NCI-H2029 (cell line): ENCODE results near the gene VIL1.

ENCODE experiments used
- DNase-seq: peaks from one replicate; lab custom pipeline; 2025; lab: John Stamatoyannopoulos, UW

VIL1 gene

DNA sequence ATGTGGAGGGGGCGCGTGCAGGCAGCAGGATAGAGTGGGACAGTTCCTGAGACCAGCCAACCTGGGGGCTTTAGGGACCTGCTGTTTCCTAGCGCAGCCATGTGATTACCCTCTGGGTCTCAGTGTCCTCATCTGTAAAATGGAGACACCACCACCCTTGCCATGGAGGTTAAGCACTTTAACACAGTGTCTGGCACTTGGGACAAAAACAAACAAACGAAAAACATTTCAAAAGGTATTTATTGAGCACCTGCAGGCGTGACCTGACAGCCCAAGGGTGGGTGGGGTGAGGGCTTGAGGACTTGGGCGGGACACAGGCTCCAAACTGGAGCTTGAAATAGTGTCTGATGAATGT, 23.9 kb upstream of the VIL1 start:
- DNase-seq, result no peak

DNA sequence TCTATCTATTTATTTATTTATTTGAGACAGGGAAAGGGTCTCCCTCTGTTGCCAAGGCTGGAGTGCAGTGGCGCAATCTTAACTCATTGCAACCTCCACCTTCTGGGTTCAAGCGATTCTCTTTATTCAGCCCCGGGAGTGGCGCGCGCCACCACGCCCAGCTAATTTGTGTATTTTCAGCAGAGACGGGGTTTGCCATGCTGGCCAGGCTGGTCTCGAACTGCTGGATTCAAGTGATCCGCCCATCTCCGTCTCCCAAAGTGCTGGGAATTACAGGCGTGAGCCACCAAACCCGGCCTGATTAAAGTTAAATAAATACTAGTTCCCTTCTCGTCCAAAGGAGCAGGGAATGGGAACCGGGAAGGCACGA, 23.5 kb upstream of the VIL1 start:
- no peak for DNase-seq

GRCh38 chr2:218395826-218396687, 22.9 kb upstream of the VIL1 start:
- DNase-seq, result peak; percentile 87

DNA sequence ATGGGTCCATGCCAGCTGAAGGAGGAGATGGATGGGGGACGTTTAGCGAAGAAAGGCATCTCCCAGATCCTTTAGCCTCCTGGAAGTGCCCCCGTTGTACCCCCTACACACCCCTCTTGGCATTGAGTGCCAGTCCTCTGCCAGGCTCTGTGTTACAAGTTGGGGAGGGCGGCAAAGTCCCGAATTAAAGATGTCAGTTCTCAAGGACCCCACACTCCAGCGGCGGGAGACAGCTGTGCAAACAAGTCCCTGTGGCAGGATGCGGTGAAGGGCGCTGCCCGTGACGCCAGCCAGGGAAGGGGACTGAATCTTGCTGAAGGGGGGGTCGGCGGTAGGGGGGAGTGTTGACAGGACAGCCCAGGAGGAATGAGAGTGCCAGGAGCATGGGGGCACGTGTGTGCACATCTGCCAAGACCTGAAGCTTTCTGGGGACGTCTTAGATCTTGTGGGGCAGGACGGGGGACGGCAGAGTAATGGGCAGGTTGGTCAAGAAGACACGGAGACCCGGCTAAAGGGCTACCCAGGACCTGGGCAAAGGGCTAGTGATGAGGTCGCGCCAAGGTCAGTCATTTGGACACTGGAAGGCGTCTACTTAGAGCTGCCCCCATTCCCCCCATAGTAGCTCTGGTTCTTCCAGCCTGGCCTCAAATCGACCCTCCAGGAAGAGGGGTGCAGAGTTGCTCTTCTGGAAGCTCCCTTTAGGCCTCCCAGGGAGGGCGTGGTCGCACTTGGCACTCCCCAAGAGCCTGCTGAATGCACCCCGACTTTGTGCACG, 22.0 kb upstream of the VIL1 start:
- peak; percentile 93 for DNase-seq

DNA sequence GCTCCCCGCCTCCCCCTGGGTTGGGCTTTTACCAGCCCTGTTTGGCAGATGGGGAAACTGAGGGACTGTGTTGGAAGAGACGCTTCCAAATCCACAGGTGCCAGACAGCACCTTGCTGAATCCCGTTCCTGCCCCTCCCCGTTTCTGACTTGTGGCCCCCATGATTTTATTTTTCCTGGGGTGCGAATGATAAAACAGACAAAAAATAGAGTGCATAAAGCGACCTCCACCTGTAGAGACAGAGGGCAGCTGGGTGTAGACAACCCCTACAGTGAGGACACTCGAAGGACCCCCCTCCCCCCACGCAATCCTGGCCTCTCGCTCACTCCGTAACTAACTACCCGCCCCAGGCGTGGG, 21.5 kb upstream of the VIL1 start:
- no peak for DNase-seq

- peak; percentile 77 for DNase-seq
These were observed 21.0 kb upstream of the VIL1 start for GRCh38 chr2:218397820-218398436.

- DNase-seq, result peak; percentile 56
These were observed 20.2 kb upstream of the VIL1 start for GRCh38 chr2:218398437-218399390.

- DNase-seq, result peak; percentile 86
These were observed 19.3 kb upstream of the VIL1 start, which contains the start of gene CTDSP1 for GRCh38 chr2:218399391-218400166. Gene CTDSP1 (plus strand): TSS chr2:218399868. CDS start chr2:218400091, 223 bp downstream.

DNA sequence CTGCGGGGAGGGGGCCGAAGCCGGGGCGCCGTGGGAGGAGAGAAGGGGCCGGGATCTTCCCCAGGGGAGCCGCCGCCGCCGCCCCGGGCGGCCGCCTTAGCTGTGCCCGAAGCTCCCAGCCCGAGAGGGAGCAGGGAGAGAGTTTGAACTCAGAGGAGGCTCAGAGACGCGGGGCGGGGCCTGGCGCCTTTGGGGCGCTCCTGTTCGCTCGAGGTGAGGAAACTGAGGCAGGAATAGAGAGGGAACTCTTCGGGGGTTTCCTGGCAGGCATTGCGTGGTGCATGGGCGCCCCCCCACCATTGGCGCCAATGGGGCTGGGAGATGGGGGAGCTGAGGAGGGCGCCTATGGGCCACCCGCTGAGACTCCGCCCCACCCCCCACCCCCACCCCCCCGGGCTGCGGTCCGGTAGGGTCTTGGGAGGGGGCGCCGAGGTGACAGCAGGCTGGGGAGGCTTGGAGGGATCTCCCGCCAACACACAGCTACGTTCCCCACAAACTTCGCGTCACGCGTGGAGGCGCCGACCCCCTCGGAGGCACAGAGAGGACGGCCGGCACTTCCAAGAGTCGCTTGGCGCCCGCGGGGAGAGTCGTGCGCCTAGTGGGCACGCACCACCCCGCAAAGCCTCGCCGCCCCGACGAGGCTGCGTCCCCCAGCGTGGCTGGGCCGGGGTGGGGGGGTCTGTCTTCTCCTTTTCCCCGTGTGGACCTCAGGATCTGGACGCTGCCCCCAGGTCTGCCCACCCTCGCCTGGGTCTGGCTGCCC, 18.6 kb upstream of the VIL1 start:
- DNase-seq, result no peak

DNA sequence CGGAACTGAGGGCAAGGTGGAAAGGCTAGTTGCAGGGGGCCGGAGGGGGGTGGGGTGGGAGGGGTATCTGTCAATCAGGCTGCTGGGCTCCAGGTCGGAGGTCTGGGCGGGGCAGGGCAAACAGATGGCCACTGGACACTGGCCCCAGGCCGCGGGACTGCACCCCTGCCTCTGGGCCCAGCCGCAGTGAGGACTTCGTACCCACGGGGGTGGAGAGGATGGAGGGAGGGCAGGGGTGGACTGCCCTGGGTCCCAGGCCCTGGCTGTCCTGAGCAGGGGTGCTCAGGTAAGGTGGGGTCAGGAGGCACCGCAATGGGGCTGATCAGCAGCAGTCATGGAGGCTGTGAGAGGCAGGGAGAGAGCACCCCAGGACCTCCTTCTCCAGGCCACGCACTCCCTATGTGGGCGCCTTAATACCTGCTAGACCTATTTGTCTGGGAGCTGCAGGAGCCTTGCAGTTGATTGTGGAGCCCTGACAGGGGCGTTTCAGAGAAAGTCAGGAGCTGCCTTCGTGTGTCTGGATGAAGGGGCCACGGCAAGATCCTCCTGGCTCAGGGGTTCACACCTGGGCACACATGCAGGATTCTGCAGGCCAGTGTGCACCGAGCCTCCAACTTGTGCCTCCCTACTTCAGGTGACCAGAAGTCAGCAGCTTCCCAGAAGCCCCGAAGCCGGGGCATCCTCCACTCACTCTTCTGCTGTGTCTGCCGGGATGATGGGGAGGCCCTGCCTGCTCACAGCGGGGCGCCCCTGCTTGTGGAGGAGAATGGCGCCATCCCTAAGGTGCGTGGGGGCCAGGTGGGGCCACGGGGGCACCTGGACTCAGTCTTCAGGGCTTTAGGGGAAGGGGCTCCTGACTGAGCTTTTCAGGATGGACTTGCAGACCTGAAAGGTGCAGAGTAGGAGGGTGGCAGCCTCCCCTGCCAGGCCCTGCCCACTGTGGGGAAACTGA, 17.7 kb upstream of the VIL1 start:
- DNase-seq, result no peak

GRCh38 chr2:218401890-218402289, 17.0 kb upstream of the VIL1 start:
- no peak for DNase-seq

- no peak for DNase-seq
These were observed 16.4 kb upstream of the VIL1 start for GRCh38 chr2:218402491-218402901.

GRCh38 chr2:218402911-218403411, 16.0 kb upstream of the VIL1 start:
- no peak for DNase-seq

GRCh38 chr2:218403810-218404209, 15.1 kb upstream of the VIL1 start:
- DNase-seq, result no peak

DNA sequence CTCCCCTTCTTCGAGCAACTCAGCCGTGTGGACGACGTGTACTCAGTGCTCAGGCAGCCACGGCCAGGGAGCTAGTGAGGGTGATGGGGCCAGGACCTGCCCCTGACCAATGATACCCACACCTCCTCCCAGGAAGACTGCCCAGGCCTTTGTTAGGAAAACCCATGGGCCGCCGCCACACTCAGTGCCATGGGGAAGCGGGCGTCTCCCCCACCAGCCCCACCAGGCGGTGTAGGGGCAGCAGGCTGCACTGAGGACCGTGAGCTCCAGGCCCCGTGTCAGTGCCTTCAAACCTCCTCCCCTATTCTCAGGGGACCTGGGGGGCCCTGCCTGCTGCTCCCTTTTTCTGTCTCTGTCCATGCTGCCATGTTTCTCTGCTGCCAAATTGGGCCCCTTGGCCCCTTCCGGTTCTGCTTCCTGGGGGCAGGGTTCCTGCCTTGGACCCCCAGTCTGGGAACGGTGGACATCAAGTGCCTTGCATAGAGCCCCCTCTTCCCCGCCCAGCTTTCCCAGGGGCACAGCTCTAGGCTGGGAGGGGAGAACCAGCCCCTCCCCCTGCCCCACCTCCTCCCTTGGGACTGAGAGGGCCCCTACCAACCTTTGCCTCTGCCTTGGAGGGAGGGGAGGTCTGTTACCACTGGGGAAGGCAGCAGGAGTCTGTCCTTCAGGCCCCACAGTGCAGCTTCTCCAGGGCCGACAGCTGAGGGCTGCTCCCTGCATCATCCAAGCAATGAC, 14.4 kb upstream of the VIL1 start:
- no peak for DNase-seq

- no peak for DNase-seq
These were observed 13.7 kb upstream of the VIL1 start for GRCh38 chr2:218405086-218405745.

GRCh38 chr2:218405746-218406208, 13.1 kb upstream of the VIL1 start:
- no peak for DNase-seq
